Neural cell (in vitro differentiated cells): ENCODE measurements around the gene HAND1. TPM values are rescaled to one million over a fixed set of nuclear protein-coding genes. Genes with fewer than 3 reads are reported as not detected.

ENCODE experiments used
- H2AFZ ChIP-seq: fragments of 200-600, 300-800 bp; sonication (generic), shearing (Covaris generic); 2 replicates; pipeline ENCODE4 v1.6.0; 2014; ENCODE audit warnings: low read depth, mild to moderate bottlenecking, antibody characterized with exemption, low read length, moderate library complexity
- H3F3A ChIP-seq: fragments of 200-600 bp; shearing (Covaris generic); 2 replicates; pipeline ENCODE4 v1.6.1; 2016; ENCODE audit warnings: mild to moderate bottlenecking, moderate library complexity, mixed read lengths, antibody characterized with exemption, low read length; ENCODE audit not compliant: insufficient read depth, poor library complexity, severe bottlenecking
- H3K27ac ChIP-seq: fragments of 200-600, 300-800 bp; sonication (generic), shearing (Covaris generic); 2 replicates; pipeline ENCODE4 v1.5.1; 2014; ENCODE audit warnings: mild to moderate bottlenecking, low read length, moderate library complexity
- H3K27me3 ChIP-seq: fragments of 300-800, 200-600 bp; sonication (generic), shearing (Covaris generic); 2 replicates; pipeline ENCODE4 v1.6.0; 2014; ENCODE audit warnings: mild to moderate bottlenecking, low read depth, low read length, moderate library complexity; ENCODE audit not compliant: insufficient read depth
- H3K36me3 ChIP-seq: fragments of 300-800, 200-600 bp; sonication (generic), shearing (Covaris generic); 2 replicates; pipeline ENCODE4 v1.5.1; 2014; ENCODE audit warnings: mild to moderate bottlenecking, antibody characterized with exemption, low read length, moderate library complexity; ENCODE audit not compliant: insufficient read depth
- H3K4me2 ChIP-seq: fragments of 300-800, 200-600 bp; sonication (generic), shearing (Covaris generic); 2 replicates; pipeline ENCODE4 v1.6.0; 2014; ENCODE audit warnings: mild to moderate bottlenecking, low read length
- H3K4me3 ChIP-seq: fragments of 300-800, 200-600 bp; sonication (generic), shearing (Covaris generic); 2 replicates; pipeline ENCODE4 v1.5.1; 2014; ENCODE audit warnings: mild to moderate bottlenecking, low read length, moderate library complexity
- H3K79me2 ChIP-seq: fragments of 200-600 bp; shearing (Covaris generic); replicated peaks from 2 replicates; pipeline ENCODE4 v1.6.0; 2014; ENCODE audit warnings: mild to moderate bottlenecking, low read length, moderate library complexity; ENCODE audit not compliant: insufficient read depth
- H3K9ac ChIP-seq: fragments of 300-800, 200-600 bp; sonication (generic), shearing (Covaris generic); 2 replicates; pipeline ENCODE4 v1.6.1; 2016; ENCODE audit warnings: mild to moderate bottlenecking, low read length, mixed read lengths
- H3K9me2 ChIP-seq: fragments of 200-600 bp; shearing (Covaris generic); 2 replicates; pipeline ENCODE4 v1.6.1; 2016; ENCODE audit warnings: mild to moderate bottlenecking, low read length, mixed read lengths; ENCODE audit not compliant: insufficient read depth
- H3K9me3 ChIP-seq: fragments of 200-600, 300-800 bp; sonication (generic), shearing (Covaris generic); 2 replicates; pipeline ENCODE4 v1.6.1; 2016; ENCODE audit warnings: mild to moderate bottlenecking, mixed run types, low read length, moderate library complexity, mixed read lengths
- H4K20me1 ChIP-seq: fragments of 200-600 bp; shearing (Covaris generic); 2 replicates; pipeline ENCODE4 v1.6.1; 2016; ENCODE audit warnings: mild to moderate bottlenecking, mixed run types; ENCODE audit not compliant: insufficient read depth
- CTCF ChIP-seq: fragments of 450-650 bp; IDR thresholded peaks from 2 replicates; pipeline ENCODE4 v1.5.1; 2014; ENCODE audit warnings: antibody characterized with exemption, mild to moderate bottlenecking, moderate library complexity; ENCODE audit not compliant: poor library complexity, severe bottlenecking
- EP300 ChIP-seq: fragments of 450-650 bp; conservative IDR thresholded peaks from 2 replicates; pipeline ENCODE4 v1.6.1; 2014; ENCODE audit warnings: antibody characterized with exemption, mild to moderate bottlenecking, moderate library complexity; ENCODE audit not compliant: poor library complexity, severe bottlenecking
- EZH2 ChIP-seq: fragments of 200-600, 300-800 bp; shearing (Covaris generic), sonication (generic); IDR thresholded peaks from 2 replicates; pipeline ENCODE4 v1.6.1; 2014; ENCODE audit warnings: antibody characterized with exemption, low read length, borderline replicate concordance, mild to moderate bottlenecking; ENCODE audit not compliant: insufficient read depth, poor library complexity, severe bottlenecking
- MXI1 ChIP-seq: fragments of 450-650 bp; conservative IDR thresholded peaks from 2 replicates; pipeline ENCODE4 v1.6.1; 2014; ENCODE audit warnings: antibody characterized with exemption, mild to moderate bottlenecking; ENCODE audit not compliant: poor library complexity, severe bottlenecking
- POLR2AphosphoS5 ChIP-seq: IDR thresholded peaks from 2 replicates; pipeline ENCODE4 v1.6.1; 2012
- RAD21 ChIP-seq: fragments of 450-650 bp; conservative IDR thresholded peaks from 2 replicates; pipeline ENCODE4 v1.6.1; 2014; ENCODE audit warnings: antibody characterized with exemption, mild to moderate bottlenecking, moderate library complexity
- SMC3 ChIP-seq: fragments of 450-650 bp; conservative IDR thresholded peaks from 2 replicates; pipeline ENCODE4 v1.6.1; 2014; ENCODE audit warnings: antibody characterized with exemption, mild to moderate bottlenecking, moderate library complexity; ENCODE audit not compliant: poor library complexity
- TAF1 ChIP-seq: IDR thresholded peaks from 2 replicates; pipeline ENCODE4 v1.6.1; 2012; ENCODE audit warnings: low read depth
- polyA plus RNA-seq: library from polyadenylated mRNA; depleted of rRNA; stranded (reverse); fragments of >200 nt; gene quantifications from 2 replicates; pipeline ENCODE4 v1.2.3, GENCODE V29; 2014
- TF ChIP-seq, protein P1 (sequence below): IDR thresholded peaks from 2 replicates; pipeline ENCODE4 v1.6.1; 2012; ENCODE audit warnings: borderline replicate concordance

Gene HAND1
- polyA plus RNA-seq, 1 donor from 2014 or later: not detected

GRCh38 chr5:154465169-154465568 lies 12.9 kb downstream of the HAND1 start:
- Histone ChIP-seq H3K27me3 (peaks cover 31% of the 10 kb centered on the region), H3K4me3 (no peak overlapping the region), H3K4me2 (no peak overlapping the region), H3K79me2 (no peaks in the 10 kb centered on the region), H3F3A (no peaks in the 10 kb centered on the region), H3K27ac (no peak overlapping the region), H4K20me1 (no peaks in the 10 kb centered on the region), H2AFZ (no peak overlapping the region), H3K9ac (no peak overlapping the region), H3K36me3 (no peaks in the 10 kb centered on the region), H3K9me3 (no peaks in the 10 kb centered on the region), H3K9me2 (no peaks in the 10 kb centered on the region)
- TF ChIP-seq EP300: no peak
- TF ChIP-seq RAD21: no peak
- TF ChIP-seq TAF1: no peak
- TF ChIP-seq SMC3: no peak
- TF ChIP-seq, protein P1, sequence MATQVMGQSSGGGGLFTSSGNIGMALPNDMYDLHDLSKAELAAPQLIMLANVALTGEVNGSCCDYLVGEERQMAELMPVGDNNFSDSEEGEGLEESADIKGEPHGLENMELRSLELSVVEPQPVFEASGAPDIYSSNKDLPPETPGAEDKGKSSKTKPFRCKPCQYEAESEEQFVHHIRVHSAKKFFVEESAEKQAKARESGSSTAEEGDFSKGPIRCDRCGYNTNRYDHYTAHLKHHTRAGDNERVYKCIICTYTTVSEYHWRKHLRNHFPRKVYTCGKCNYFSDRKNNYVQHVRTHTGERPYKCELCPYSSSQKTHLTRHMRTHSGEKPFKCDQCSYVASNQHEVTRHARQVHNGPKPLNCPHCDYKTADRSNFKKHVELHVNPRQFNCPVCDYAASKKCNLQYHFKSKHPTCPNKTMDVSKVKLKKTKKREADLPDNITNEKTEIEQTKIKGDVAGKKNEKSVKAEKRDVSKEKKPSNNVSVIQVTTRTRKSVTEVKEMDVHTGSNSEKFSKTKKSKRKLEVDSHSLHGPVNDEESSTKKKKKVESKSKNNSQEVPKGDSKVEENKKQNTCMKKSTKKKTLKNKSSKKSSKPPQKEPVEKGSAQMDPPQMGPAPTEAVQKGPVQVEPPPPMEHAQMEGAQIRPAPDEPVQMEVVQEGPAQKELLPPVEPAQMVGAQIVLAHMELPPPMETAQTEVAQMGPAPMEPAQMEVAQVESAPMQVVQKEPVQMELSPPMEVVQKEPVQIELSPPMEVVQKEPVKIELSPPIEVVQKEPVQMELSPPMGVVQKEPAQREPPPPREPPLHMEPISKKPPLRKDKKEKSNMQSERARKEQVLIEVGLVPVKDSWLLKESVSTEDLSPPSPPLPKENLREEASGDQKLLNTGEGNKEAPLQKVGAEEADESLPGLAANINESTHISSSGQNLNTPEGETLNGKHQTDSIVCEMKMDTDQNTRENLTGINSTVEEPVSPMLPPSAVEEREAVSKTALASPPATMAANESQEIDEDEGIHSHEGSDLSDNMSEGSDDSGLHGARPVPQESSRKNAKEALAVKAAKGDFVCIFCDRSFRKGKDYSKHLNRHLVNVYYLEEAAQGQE: no peak
- no peak for TF ChIP-seq CTCF
- no peak for TF ChIP-seq EZH2
- no peak for TF ChIP-seq MXI1
- no peak for TF ChIP-seq POLR2AphosphoS5

- Histone ChIP-seq H3K27me3 (peaks cover 23% of the 10 kb centered on the region), H3K9me3 (no peaks in the 10 kb centered on the region), H2AFZ (no peak overlapping the region), H3K9ac (no peak overlapping the region), H3K4me3 (no peak overlapping the region), H3K79me2 (no peaks in the 10 kb centered on the region), H3K9me2 (no peaks in the 10 kb centered on the region), H3K4me2 (no peak overlapping the region), H3F3A (no peaks in the 10 kb centered on the region), H3K27ac (no peak overlapping the region), H3K36me3 (no peaks in the 10 kb centered on the region), H4K20me1 (no peaks in the 10 kb centered on the region)
- TF ChIP-seq POLR2AphosphoS5 (no peak), SMC3 (no peak), EP300 (no peak), CTCF (no peak), TAF1 (no peak), EZH2 (no peak), MXI1 (no peak), RAD21 (no peak)
- TF ChIP-seq, protein P1: no peak
These were observed 13.6 kb downstream of the HAND1 start for GRCh38 chr5:154464438-154464837.
